Measurements from ENCODE around the gene IL26. TPM values are rescaled to one million over a fixed set of nuclear protein-coding genes. Genes with fewer than 3 reads are reported as not detected.

IL26 gene
- total RNA-seq: not detected in 2 replicates

- POLR2A ChIA-PET: no interaction called here
- CTCF ChIA-PET: interaction anchor here (2.1 to 4.9 kb wide), 2 partner anchors 11 to 91 kb away, joined by 5 to 96 read pairs; no protein-coding TSS in a partner anchor
These were observed at the start of gene IL26 for GRCh38 chr12:68225576-68226476. TSS of gene IL26 (minus strand) at chr12:68225810. CDS start at chr12:68225756, 54 bp downstream.

DNA sequence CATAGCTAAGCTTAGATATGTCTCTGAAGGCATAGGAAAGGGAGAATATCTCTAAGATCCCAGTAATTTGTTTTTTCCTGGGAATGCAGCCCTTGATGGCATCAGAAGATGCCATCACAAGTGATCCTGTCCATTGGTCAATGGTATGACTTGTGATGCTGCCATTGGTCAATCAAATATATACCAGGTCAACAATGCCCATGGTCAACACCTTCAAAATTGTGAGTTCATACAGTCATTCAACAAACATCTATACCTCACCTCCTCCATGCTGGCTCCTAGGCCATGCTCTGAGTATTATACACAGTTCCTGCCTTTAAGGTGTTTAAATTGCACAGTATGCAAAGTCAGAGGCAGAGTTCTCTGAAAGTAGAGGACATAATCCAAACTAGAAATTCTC lies 47.1 kb upstream of the IL26 start:
- H3K9me3 Mint-ChIP-seq: no peaks in the 10 kb centered on the region
- no peaks in the 10 kb centered on the region for H3K36me3 Mint-ChIP-seq (ENCODE audit: low read depth)
- no peaks in the 10 kb centered on the region for H3K4me1 Mint-ChIP-seq
- ATAC-seq (ENCODE audit: low read depth) (no peak), DNase-seq (no peak)
- TF ChIP-seq CTCF (IDR thresholded peaks at IDR 0.05): no peak
- no peak overlapping the region for H3K27ac Mint-ChIP-seq
- no peak overlapping the region for H3K4me3 Mint-ChIP-seq
- ChIA-PET CTCF (no interaction called here), POLR2A (no interaction called here)
- no peaks in the 10 kb centered on the region for H3K27me3 Mint-ChIP-seq
- intact Hi-C loops (cut with micrococcal nuclease): no loop called here

More at GRCh38 chr12:68225576-68226476, at the start of gene IL26:
- intact Hi-C loops (cut with micrococcal nuclease): no loop called here
- DNase-seq (no peak), ATAC-seq (ENCODE audit: low read depth) (no peak)
- no peaks in the 10 kb centered on the region for H3K36me3 Mint-ChIP-seq (ENCODE audit: low read depth)
- no peaks in the 10 kb centered on the region for H3K9me3 Mint-ChIP-seq
- peaks cover 3% of the 10 kb centered on the region for H3K27me3 Mint-ChIP-seq
- peaks cover 5% of the 10 kb centered on the region for H3K4me1 Mint-ChIP-seq
- H3K27ac Mint-ChIP-seq: no peak within 1 kb of the TSS
- no peak for TF ChIP-seq CTCF (IDR thresholded peaks at IDR 0.05)
- no peak within 1 kb of the TSS for H3K4me3 Mint-ChIP-seq

DNA sequence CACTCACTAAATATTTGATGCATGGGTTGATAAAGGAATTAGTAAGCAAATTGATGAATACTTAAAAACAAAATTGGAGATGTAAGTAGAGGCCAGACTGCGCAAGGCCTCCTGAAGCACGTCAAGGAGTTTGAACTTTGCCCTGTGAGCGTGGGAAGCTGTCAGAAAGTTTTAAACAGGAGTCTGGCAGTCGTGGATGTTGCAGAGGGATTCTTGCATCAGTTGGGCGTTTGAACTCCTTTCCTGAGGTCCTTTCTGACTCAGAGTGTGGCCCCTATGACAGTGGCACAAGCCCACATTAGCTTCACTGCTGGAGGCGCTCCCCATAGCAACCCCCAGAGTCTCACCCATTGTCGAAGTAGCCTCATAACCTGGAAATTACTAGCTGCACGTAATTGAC lies 45.7 kb upstream of the IL26 start:
- no peak for TF ChIP-seq CTCF (IDR thresholded peaks at IDR 0.05)
- Mint-ChIP-seq H3K27me3 (no peaks in the 10 kb centered on the region), H3K27ac (no peak overlapping the region), H3K9me3 (no peaks in the 10 kb centered on the region), H3K36me3 (ENCODE audit: low read depth) (no peaks in the 10 kb centered on the region), H3K4me3 (no peak overlapping the region), H3K4me1 (no peaks in the 10 kb centered on the region)
- intact Hi-C loops (cut with micrococcal nuclease): no loop called here
- ChIA-PET POLR2A (no interaction called here), CTCF (no interaction called here)
- no peak for ATAC-seq (ENCODE audit: low read depth)
- no peak for DNase-seq

DNA sequence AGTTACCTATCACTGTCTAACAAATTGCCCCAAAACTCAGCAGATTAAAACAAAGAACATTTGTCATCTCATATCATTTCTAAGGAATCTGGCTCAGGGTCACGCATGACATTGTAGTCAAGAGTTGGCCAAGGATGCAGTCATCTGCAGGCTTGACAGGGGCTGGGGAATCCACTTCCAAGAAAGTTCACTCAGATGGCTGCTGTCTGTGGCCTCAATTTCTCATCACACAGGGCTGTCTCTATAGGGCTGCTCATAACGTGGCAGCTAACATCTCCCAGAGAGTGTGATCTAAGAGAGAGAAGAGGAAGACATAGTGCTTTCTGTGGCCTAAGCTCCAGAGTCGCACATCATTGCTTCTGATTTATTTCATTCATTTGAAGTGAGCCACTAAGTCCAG lies 44.7 kb upstream of the IL26 start:
- ChIA-PET CTCF (no interaction called here), POLR2A (no interaction called here)
- intact Hi-C loops (cut with micrococcal nuclease): no loop called here
- DNase-seq (no peak), ATAC-seq (ENCODE audit: low read depth) (no peak)
- no peak overlapping the region for H3K27ac Mint-ChIP-seq
- H3K27me3 Mint-ChIP-seq: no peaks in the 10 kb centered on the region
- no peaks in the 10 kb centered on the region for H3K36me3 Mint-ChIP-seq (ENCODE audit: low read depth)
- no peak overlapping the region for H3K4me3 Mint-ChIP-seq
- H3K4me1 Mint-ChIP-seq: no peaks in the 10 kb centered on the region
- H3K9me3 Mint-ChIP-seq: no peaks in the 10 kb centered on the region
- TF ChIP-seq CTCF (IDR thresholded peaks at IDR 0.05): no peak

- Mint-ChIP-seq H3K36me3 (ENCODE audit: low read depth) (no peaks in the 10 kb centered on the region), H3K4me1 (no peaks in the 10 kb centered on the region), H3K27me3 (no peaks in the 10 kb centered on the region), H3K4me3 (no peak overlapping the region), H3K9me3 (no peaks in the 10 kb centered on the region), H3K27ac (no peak overlapping the region)
- intact Hi-C loops (cut with micrococcal nuclease): no loop called here
- CTCF ChIA-PET: no interaction called here
- POLR2A ChIA-PET: no interaction called here
- no peak for DNase-seq
- no peak for ATAC-seq (ENCODE audit: low read depth)
- no peak for TF ChIP-seq CTCF (IDR thresholded peaks at IDR 0.05)
These were observed 44.2 kb upstream of the IL26 start for GRCh38 chr12:68269779-68270178.
